GM18507 (cell line): ENCODE data around the gene SIGLEC9.

Source experiments
- DNase-seq: peaks from one replicate; pipeline ENCODE4 v3.0.0; 2011; ENCODE audit warnings: low read depth; ENCODE audit not compliant: insufficient read length; ENCODE audit errors: extremely low spot score
- FAIRE-seq: peaks from 2 replicates; lab custom pipeline; 2011; peaks lifted over from hg19 to GRCh38; lab: Jason Lieb, UNC

Gene SIGLEC9

DNA sequence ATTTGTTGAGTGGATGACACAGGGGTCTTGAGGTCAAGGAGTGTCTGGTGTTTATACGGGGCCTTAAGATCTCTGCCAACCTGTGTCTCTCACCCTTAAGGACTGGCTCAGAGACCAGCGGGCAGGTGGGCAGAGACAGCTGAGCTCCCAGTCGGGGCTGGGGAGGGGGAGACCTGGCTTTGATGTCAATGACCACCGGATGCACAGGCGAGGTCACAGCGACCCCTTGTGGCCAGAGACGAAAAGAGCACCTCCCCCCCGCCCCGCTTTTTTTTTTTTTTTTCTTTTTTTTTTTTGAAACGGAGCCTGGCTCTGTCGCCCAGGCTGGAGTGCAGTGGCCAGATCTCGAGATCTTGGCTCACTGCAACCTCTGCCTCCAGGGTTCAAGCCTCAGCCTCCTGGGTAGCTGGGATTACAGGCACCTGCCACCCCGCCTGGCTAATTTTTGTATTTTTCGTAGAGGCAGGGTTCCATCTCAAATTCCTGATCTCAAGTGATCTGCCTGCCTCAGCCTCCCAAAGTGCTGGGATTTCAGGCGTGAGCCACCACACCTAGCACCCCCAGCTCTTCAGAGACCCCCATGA, 29.9 kb upstream of the SIGLEC9 start:
- DNase-seq (no peak), FAIRE-seq (no peak)

DNA sequence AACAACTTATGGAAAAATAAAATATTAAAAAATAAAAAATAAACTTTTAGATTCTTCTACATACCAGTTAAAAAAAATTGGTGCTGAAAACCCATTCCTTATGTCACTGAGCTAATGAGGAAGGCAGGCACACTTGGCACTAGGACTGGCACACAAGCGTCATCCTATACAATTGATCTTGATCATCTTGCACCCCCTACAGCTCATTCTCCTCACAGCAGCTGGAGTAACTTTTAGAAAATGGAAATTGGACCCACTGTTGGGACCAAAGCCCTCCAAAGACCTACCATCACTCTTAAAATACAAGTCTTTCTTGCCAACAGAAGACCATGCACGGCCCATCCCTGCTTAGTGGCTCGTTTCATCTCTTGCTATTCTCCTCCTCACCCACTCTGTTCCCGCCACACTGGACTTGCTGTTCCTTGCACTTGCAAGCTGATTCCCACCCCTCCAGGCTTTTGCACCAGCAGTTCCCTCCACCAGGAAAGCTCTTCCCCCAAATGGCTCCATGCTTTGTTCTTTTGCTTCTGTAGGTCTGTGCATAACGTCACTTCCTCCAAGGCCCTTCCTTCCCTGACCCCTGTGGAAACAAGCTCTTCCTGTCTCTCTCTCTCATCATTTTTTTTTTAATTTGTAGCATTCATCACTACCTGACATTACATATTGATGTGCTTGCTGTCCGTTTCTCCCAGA, 28.1 kb upstream of the SIGLEC9 start:
- DNase-seq (no peak), FAIRE-seq (no peak)

DNA sequence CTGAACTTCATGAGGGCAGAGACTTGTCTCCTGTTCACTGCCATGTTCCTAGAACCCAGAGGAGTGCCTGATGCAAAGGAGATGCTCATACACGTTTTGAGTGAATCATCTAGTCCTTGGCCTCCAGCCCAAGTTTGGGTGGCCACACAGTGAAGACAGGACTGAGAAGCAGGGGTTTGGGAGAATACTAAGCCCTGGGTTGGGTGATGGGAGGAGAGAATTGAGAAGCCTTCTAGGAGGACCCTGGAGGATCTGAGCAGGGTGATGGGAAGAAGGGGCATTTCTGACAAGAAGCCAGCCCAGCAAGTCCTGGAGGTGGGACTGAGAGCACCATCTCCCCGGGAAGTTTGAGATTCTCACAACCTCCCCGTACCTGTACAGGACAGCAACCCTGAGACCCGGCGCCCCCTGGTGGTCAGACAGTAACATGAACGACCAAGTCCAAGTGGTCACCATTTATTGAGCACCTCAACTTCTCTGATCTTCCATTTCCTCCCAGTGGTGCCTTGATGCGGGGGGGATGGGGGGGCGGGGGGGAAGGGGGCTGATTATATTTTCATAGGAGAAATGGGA, 27.5 kb upstream of the SIGLEC9 start:
- FAIRE-seq (peak; percentile 82), DNase-seq (peak; percentile 58)

DNA sequence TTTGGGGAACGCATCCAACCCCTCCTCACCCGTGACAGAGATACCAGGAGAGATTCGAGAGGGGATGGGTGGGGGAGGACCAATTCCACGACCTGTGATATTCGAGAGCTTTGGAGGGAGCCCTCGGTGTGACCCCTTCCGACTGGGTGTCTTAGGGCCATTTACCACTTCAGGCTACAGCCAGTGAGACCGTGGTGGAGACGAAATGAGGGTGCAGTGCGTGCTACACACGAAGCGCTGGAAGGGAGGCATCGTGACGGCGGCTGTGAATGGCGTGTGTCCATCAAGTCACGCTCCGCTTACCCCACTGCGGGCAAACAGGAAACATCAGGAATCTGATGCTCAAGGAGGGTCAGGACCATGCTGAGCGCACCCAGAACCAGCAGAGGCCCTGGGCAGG, 26.9 kb upstream of the SIGLEC9 start:
- FAIRE-seq (no peak), DNase-seq (no peak)

DNA sequence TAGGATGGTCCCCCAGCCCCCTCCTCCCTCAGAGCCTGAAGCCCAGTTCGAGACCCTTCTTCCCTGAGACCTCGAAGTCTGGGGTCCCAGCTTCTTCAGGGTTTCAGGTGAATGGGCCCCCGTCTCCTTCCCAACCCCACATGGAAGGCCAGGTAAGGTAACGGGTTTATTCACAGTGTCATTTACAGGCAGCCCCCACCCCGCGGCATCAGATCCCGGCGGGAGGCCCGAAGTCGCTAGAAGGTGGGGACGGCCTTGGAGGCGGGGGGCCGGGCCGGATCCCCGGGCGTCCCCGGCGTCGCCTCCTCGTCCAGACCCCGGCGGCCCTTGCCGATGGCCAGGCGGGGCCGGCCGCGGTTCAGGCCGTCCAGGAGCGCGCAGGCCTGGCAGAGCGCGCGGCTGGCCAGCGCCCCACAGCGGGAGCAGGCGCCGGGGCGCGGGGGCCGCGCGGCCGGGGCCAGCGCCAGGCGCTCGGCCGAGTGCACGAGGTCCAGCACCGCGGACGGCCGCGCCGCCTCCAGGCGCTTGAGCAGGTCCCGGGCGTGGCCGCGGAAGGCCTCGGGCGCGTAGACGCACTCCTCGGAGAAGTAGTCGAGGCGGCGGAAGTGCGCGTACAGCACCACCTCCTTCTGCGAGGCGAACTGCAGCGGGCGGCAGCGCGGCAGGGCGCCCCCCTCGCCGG, 26.2 kb upstream of the SIGLEC9 start:
- FAIRE-seq (no peak), DNase-seq (no peak)

DNA sequence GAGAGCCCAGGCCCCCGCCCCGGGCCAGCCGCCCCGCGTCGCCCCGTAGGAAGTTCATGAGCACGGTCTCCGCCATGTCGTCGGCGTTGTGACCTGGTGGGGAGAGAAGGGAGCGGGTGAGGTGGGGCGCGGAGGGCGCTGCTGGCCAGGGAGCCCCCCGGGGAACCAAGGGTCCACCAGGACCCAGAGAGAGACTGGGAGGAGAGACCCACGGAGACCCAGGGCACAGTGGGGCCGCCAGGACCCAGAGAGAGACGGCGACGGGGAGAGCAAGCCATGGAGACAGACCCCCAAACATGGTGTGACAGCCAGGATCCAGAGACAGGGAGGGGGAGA, 25.7 kb upstream of the SIGLEC9 start:
- no peak for DNase-seq
- FAIRE-seq: no peak

DNA sequence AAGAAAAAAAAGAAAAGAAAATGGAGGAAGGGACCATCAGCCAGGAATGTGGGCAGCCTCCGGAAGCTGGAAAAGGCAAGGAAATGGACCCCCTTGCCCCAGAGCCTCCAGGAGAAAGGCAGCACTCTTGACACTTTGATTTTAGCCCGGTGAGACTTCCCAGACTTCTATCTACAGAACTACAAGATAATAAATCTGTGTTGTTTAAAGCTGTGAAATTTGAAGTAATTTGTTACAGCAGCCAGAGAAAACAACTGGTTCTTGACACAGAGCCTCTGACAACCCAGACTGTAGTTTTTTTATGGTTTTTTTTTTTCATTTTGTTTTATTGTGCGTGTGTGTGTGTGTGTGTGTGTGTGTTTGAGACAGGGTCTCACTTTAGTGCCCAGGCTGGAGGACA, 24.1 kb upstream of the SIGLEC9 start:
- no peak for DNase-seq
- no peak for FAIRE-seq

DNA sequence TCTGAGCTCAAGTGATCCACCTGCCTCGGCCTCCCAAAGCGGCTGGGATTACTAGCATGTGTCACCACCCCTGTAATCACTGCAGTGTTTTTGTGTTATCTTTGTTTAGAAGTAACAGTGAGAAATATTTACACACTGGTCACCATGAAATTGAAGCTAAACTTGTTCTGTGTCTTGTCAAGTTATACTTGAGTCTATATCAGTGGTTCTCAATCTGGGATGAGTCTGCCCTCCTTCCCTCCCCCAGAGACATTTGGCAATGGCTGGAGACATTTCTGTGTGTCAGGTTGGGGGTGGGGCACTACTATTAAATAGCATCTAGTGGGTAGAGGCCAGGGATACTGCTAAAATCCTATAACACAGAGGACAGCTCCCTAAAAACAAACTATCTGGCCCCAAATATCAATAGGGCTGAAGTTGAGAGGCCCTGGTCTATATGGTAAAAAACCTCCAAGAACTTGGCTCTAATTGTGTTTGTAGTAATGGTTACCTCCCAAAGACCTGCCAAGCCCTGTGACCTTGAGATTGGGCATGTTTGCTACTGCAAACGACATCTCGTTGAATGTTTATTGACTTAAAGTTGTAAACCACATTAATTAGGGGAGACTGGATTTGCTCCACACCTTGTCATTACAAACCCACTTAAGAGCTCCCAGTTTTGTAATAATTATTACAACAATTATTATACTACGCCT, 23.4 kb upstream of the SIGLEC9 start:
- FAIRE-seq: no peak
- DNase-seq: no peak

DNA sequence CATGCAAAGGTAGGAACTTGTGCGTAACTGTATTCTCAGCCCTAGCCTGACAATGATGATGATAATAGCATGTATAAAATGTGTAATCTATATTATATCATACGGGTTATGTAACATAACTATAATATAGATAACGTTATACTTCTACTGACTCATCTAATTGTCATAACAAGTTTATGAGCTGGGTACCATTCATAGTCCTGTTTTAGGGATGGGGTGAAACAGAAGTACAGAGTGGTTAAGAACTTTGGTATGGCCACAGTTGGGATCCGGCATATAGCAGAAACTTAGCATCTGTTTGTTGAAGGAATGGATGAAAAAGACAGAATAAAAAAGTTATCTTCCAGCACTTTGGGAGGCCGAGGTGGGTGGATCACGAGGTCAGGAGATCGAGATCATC, 21.7 kb upstream of the SIGLEC9 start:
- DNase-seq (no peak), FAIRE-seq (no peak)

DNA sequence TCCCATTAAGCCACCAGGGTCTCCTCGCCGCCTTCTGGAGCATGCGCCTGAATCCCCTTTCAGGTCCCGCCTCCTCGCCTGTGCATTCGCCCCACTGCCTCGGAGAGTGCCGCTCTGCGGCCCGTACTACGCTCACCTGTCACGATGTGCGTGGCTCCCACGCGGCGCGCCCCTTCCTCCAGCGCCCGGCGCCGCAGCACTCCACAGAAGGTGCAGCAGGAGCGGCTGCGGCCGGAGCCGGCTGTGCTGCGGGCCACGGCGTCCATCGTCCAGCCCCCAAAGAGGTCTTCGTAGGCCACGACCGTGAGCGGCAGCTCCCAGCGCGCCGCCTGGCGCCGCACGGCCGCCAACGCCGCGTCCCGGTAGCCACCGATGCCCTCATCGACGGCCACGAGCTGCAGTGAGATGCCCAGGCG, 20.8 kb upstream of the SIGLEC9 start:
- no peak for DNase-seq
- no peak for FAIRE-seq

DNA sequence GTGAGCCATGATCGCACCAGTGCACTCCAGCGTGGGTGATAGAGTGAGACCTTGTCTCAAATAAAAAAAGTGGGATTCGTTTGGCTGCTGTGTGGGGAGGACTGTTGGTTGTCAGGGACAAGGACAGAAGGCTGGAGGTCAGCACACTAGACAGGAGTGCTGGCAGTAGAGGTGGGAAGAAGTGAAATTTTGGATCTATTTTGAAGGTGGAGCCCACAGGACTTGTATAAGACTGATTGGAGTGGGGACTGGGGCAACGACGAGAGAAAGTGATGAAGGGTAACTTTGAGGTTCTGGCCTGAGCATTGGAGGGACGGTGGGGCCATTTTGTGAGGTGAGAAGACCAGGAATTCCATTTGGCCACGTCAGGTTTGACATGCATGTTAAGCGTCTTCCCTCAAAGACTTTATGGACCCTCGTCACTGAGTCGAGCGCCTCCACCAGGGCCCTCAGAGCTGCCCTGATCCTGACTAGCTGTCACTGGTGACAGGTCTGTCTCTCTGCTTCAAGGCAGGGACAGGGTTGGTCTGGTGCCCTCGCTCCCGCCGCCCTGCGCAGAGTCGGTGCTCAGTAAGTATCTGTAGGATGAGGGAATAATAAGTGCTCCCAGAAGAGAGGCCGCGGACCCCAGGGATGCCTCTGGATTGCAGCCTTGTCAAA, 17.2 kb upstream of the SIGLEC9 start:
- no peak for DNase-seq
- FAIRE-seq: peak; percentile 24

DNA sequence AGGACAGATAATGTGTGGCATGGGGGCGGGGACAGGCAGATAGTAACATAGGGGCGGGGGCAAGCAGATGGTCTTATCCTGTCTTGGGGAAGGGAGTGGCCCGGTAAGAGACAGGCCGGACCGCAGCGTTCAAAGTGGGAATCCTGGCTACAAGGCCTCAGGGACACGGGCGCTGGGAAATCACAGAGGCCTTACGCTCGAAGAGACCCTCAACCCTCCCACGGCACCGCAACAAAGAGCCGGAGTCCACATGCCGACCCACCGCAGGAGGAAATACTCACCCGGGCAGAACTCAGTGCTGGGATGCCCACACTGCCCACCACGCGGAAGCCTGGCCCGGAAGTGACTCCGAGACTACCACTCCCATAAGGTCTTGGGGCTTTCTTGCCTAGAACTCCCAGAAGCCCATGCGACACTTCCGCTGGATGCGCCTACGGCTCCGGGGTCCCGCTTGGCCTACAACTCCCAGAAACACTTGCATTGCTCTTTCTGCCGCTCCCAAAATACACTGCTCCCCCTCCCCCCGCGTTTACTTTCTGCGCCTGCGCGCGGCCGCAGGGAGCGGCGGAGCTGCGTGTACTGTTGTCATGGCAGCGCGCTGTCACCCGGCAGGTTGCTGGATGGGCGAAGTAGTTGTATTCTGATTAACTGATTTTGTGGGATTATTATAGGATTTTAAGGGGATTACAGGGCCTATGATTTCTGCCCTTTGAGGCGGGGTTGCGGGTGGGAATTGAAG, 16.5 kb upstream of the SIGLEC9 start, which contains the start of gene CTU1:
TSS of gene CTU1 (minus strand) at position 344 of the 739 bp plus-strand sequence. CDS start 3,840 bp downstream, outside the sequence.
- FAIRE-seq (peak; percentile 100), DNase-seq (peak; percentile 92)

DNA sequence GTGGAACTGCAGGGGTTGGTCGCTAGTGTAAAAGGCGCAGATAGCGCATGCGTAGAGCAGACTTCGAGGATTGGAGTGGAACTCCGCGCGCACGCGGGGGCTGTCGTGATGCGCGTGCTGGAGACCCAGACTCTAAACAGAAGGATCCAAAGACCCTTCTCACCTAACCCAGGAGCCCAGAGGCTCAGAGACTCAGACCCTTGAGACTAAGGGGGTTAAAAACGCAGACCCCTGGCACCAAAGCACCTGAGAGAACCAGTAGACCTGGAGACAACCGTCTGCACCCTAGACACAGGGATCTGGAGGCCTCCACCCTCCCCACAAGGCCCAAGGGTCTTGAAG, 15.9 kb upstream of the SIGLEC9 start:
- FAIRE-seq (no peak), DNase-seq (no peak)

DNA sequence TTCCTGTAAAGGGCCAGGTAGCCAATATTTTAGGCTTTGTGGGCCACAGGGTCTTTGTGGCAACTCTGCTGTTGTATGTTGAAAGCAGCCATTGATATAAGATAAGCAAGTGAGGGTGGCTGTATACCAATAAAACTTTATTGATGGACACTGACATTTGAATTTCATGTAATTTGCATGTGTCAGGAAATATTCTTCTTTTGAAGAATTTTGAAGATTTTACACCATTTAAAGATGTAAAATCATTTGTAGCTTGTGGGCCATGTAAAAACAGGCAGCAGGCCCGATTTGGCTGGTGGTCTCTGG, 14.1 kb upstream of the SIGLEC9 start:
- FAIRE-seq: no peak

DNA sequence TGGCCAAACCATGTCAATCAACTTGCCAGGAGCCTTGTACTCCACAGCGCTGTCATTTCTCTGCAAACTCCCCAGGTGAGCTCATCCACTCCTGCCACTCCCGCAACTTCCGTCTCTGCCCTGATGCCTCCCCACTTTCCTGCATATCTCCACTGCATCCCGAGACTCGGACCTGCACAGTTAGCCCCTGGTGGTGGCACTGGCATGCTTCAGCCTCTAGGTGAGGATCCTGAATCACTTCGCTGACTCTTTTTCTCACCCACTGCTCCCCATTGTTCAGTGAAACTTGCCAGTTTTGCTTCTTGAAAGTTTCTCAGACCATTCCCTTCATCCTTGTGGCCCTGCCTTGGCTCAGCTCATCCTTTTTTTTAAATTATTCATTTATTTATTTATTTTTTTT, 13.1 kb upstream of the SIGLEC9 start:
- FAIRE-seq (no peak), DNase-seq (no peak)

More for the DNA sequence above, 14.1 kb upstream of the SIGLEC9 start:
- DNase-seq: no peak

DNA sequence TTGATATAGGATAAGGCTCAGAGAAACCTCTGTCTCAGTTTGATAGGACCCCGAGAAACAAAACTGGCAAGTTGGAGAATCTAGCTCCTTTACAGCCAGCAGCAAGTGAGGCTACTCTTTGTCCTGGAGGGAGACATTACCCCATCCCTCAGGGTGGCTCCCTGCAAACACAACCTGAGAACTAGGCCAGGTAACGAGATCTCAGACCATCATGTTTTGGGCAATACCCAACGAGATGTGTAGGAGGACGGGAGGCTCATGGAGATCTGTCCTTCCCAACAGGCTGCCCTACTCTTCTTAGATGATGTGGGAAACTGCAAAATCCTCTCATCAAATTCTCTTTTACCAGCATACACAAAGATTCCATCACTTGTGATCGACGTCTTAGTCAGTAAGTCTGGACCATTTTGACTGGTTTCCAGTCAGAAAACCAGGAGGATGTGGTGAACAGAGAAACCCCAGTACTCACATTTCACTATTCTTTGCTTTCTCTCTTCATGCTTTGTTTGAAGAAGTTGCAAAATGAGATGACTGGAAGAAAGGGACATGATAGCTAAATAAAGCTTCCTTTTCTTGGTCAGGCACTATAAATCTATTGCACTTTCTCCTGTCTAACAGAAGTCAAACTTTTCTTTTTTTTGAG, 10.5 kb upstream of the SIGLEC9 start:
- DNase-seq: no peak
- no peak for FAIRE-seq

DNA sequence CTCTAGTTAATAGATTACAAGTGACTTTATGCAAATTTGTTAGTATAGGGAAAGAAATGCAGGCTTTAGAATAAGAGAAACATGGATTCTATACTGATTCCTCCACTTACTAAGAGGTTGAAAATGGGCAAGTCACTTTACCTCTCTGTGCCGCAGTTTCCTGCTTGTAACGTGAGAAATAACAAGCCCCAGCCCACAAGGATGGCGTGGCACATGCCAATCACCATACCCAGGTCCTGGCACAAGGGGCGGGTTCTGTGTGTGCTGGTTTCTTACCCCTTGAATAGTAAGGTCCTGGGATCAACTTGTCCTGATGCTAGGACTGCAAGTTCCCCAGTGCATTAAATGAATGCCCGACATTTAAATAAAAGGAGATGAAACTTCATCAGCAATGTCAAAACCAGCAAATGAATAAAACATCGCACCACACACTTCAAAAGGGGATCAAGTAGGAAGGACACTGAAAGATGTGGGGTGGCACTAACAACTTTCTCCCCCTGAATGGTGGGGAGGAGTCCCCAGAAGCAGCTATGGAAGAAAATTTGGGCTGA, 7.9 kb upstream of the SIGLEC9 start:
- no peak for FAIRE-seq
- DNase-seq: no peak

DNA sequence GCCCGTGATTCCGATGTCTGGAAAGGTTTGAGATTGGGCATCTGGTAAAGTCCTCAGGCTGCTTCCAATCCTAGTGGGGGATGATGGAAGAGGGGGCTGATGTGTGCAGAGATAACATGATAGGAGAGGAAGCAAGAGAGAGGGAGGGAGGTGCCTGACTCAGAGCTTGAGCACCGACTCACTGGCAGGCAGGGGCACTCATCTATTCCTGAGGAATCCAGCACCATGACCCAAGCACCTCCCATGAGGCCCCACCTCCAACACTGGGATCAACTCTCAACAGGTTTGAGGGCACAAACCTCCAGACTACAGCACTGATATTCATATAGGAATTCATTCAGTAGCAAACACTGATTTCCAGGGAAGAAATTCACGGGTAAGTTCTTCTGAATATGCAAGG, 5.6 kb upstream of the SIGLEC9 start:
- DNase-seq (no peak), FAIRE-seq (no peak)

DNA sequence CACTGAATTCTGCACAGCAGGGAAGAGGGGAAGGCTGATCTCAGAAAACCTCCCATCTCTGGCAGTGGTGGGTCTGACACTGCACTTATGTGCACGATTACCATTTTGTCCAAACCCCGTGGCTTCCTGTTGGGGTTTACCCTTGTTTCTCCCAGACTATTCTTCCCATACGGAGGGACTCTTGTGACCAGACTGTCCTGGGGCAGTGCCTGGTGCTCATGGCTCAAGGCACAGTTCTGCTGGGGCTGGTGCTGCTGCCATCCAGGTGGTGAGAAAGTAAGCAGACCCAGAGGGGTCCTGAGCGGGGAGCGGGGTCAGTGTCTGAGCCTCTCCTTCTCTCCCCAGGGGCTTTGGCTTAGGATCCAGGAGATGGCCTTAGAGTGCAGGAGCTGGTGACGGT, 5.1 kb upstream of the SIGLEC9 start:
- no peak for DNase-seq
- no peak for FAIRE-seq
